NCI-H1092 (cell line): ENCODE measurements around the gene ARMC9.

Experiments used
- DNase-seq: peaks from one replicate; lab custom pipeline; 2025; lab: John Stamatoyannopoulos, UW

ARMC9 gene

GRCh38 chr2:231422056-231422455 is 223.6 kb downstream of the ARMC9 start:
- DNase-seq: no peak

- DNase-seq: no peak
Measured at GRCh38 chr2:231423176-231423575, 224.7 kb downstream of the ARMC9 start.
